ENCODE results near the gene CTF1. TPM values are rescaled to one million over a fixed set of nuclear protein-coding genes. Genes with fewer than 3 reads are reported as not detected.
A peak's percentile ranks its signal among the peaks of the same experiment; 100 is the strongest.

CTF1 gene
- total and polyA plus RNA-seq, 10 of the 15 experiments (the other 5 are each of a cell fraction or from before 2014, with no cell fraction given): 0.04 to 0.46 (median 0.11) TPM; not detected in 3

DNA sequence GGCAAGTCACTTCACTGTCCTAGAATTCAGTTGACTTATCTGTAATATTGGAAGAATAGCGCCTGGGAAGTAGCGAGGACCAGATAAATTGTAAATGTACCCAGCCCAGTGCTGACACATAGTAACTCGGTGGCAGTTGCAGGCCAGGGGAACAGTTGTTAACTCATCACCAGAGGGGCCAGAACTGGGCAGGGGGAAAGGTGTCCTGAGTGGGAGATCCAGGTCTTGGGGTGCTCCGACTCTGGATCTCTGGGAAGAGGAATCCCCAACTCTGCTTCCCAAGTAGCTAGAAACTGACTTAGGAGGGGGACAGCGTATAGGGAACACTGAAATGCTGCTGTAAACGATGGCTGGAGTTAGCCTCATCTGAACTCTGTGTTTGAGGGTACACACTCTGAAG lies 25.5 kb upstream of the CTF1 start:
- Histone ChIP-seq H3K4me3 (no peak overlapping the region), H3K4me1 (ENCODE audit: control insufficient read depth, insufficient read depth, low read length) (peaks cover 18% of the 10 kb centered on the region), H2AFZ (ENCODE audit: control insufficient read depth, low read depth, low read length) (no peak overlapping the region), H3K36me3 (ENCODE audit: control insufficient read depth in 2 of 2, insufficient read depth in 2 of 2, low read length in 1 of 2) (no peaks in the 10 kb centered on the region), H3K9me3 (replicated peaks; ENCODE audit: control insufficient read depth, insufficient read depth, low read length) (no peaks in the 10 kb centered on the region), H3K27ac (ENCODE audit: control insufficient read depth, insufficient read depth) (no peak overlapping the region), H4K20me1 (ENCODE audit: control insufficient read depth, insufficient read depth) (no peaks in the 10 kb centered on the region), H3K9ac (ENCODE audit: control insufficient read depth, insufficient read depth, low read length) (no peak overlapping the region), H3K79me2 (ENCODE audit: control insufficient read depth, insufficient read depth, low read length) (peaks cover 15% of the 10 kb centered on the region), H3K4me2 (ENCODE audit: control insufficient read depth, insufficient read depth) (no peak overlapping the region), H3K27me3 (replicated peaks in 1 of 2; ENCODE audit: control insufficient read depth in 2 of 2, insufficient read depth in 2 of 2, low read length in 1 of 2) (no peaks in the 10 kb centered on the region)
- RAD21 ChIA-PET (ENCODE audit: unreplicated experiment): interaction anchor here (3.2 to 6.3 kb wide), 2 partner anchors 25 to 30 kb away, joined by 16 to 44 read pairs; no protein-coding TSS in a partner anchor
- CTCF ChIA-PET: interaction anchor here (0.6 to 6.0 kb wide), 3 partner anchors 25 to 83 kb away, joined by 3 to 22 read pairs (median 3); no protein-coding TSS in a partner anchor
- POLR2A ChIA-PET: interaction anchor here (0.7 to 1.6 kb wide), 2 partner anchors 18 to 26 kb away, joined by 4 to 6 read pairs; no protein-coding TSS in a partner anchor
- TF ChIP-seq NBN (IDR thresholded peaks at IDR 0.05) (no peak), MXI1 (IDR thresholded peaks at IDR 0.05; ENCODE audit: low read depth, low read length) (no peak), YY1 (IDR thresholded peaks at IDR 0.05; ENCODE audit: low read depth, low read length) (no peak), SUZ12 (IDR thresholded peaks at IDR 0.05; ENCODE audit: unreplicated experiment) (no peak), FOXM1 (IDR thresholded peaks at IDR 0.05; ENCODE audit: low read depth, low read length) (no peak)
- DNase-seq (ENCODE audit: low read depth, low spot score) (no peak), FAIRE-seq (no peak), ATAC-seq (no peak)
- intact Hi-C loops (cut with micrococcal nuclease; ENCODE audit: unreplicated experiment): no loop called here
- WGBS (ENCODE audit: insufficient coverage, insufficient replicate concordance, low lambda C conversion rate, missing lambda C conversion rate): 87% methylated on average over 6 of the region's 6 CpGs
- in situ Hi-C loops (cut with MboI): no loop called here
- SMC1A ChIA-PET (ENCODE audit: uncharacterized antibody, unreplicated experiment): interaction anchor here (1.1 to 1.6 kb wide), 3 partner anchors 31 to 94 kb away, joined by 3 to 7 read pairs (median 3); no protein-coding TSS in a partner anchor
- BruUV-seq (replicated peaks): no TSS peak

DNA sequence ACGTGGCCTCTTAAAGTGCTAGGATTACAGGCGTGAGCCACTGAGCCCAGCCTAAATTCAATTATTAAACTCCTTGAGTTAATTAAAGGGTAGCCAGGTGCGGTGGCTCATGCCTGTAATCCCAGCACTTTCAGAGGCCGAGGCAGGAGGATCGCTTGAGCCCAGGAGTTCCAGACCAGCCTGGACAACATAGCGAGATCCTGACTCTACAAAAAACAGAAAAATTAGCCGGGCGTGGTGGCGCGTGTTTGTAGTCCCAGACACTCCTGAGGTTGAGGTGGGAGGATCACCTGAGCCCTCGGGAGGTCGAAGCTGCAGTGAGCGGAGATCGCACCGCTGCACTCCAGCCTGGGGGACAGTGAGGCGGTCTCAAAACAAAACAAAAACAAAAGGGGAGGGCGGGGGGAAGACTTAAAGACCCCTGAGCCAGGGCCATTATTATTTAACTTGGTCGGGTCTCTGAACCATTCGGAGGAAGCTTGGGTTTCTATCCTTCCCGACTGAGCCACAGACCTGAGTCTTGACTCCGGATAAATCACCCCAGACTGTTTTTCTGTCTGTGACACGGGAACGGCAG lies 22.1 kb upstream of the CTF1 start:
- Histone ChIP-seq H3K4me1 (ENCODE audit: control insufficient read depth, insufficient read depth, low read length) (peaks cover 22% of the 10 kb centered on the region), H3K36me3 (ENCODE audit: control insufficient read depth in 2 of 2, insufficient read depth in 2 of 2, low read length in 1 of 2) (no peaks in the 10 kb centered on the region; a peak in 1 of 4 replicates), H3K4me3 (peak overlapping the region; percentile 76), H3K79me2 (ENCODE audit: control insufficient read depth, insufficient read depth, low read length) (peaks cover 34% of the 10 kb centered on the region), H3K9me3 (replicated peaks; ENCODE audit: control insufficient read depth, insufficient read depth, low read length) (no peaks in the 10 kb centered on the region), H3K4me2 (ENCODE audit: control insufficient read depth, insufficient read depth) (peak overlapping the region; percentile 94), H3K9ac (ENCODE audit: control insufficient read depth, insufficient read depth, low read length) (peak overlapping the region; percentile 84), H3K27me3 (replicated peaks in 1 of 2; ENCODE audit: control insufficient read depth in 2 of 2, insufficient read depth in 2 of 2, low read length in 1 of 2) (no peaks in the 10 kb centered on the region), H4K20me1 (ENCODE audit: control insufficient read depth, insufficient read depth) (no peaks in the 10 kb centered on the region), H3K27ac (ENCODE audit: control insufficient read depth, insufficient read depth) (peak overlapping the region; percentile 93), H2AFZ (ENCODE audit: control insufficient read depth, low read depth, low read length) (peak overlapping the region; percentile 85)
- TF ChIP-seq, protein P1, sequence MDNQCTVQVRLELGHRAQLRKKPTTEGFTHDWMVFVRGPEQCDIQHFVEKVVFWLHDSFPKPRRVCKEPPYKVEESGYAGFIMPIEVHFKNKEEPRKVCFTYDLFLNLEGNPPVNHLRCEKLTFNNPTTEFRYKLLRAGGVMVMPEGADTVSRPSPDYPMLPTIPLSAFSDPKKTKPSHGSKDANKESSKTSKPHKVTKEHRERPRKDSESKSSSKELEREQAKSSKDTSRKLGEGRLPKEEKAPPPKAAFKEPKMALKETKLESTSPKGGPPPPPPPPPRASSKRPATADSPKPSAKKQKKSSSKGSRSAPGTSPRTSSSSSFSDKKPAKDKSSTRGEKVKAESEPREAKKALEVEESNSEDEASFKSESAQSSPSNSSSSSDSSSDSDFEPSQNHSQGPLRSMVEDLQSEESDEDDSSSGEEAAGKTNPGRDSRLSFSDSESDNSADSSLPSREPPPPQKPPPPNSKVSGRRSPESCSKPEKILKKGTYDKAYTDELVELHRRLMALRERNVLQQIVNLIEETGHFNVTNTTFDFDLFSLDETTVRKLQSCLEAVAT (IDR thresholded peaks at IDR 0.05): peak; percentile 71
- no peak for TF ChIP-seq NRF1 (conservative IDR thresholded peaks at IDR 0.05; ENCODE audit: low read depth, low read length)
- CTCF ChIA-PET: interaction anchor here (0.7 to 2.2 kb wide), 6 partner anchors 10 to 76 kb away, joined by 3 to 9 read pairs (median 5); no protein-coding TSS in a partner anchor
- BruUV-seq (replicated peaks): no TSS peak
- DNase-seq (ENCODE audit: low read depth, low spot score) (no peak), FAIRE-seq (no peak), ATAC-seq (no peak; the same call in 2 of the 3 replicates)
- 13% methylated on average over 17 of the region's 23 CpGs for WGBS (ENCODE audit: insufficient coverage, insufficient replicate concordance, low lambda C conversion rate, missing lambda C conversion rate)
- SMC1A ChIA-PET (ENCODE audit: uncharacterized antibody, unreplicated experiment): interaction anchor here (1.1 to 4.6 kb wide), 3 partner anchors 18 to 127 kb away, joined by 3 to 41 read pairs (median 4); partner anchors contain the start of gene PHKG2
- intact Hi-C loops (cut with micrococcal nuclease; ENCODE audit: unreplicated experiment): no loop called here
- RAD21 ChIA-PET (ENCODE audit: unreplicated experiment): interaction anchor here (0.8 to 6.3 kb wide), 7 partner anchors 12 to 216 kb away, joined by 3 to 44 read pairs (median 4); partner anchors contain the start of gene FBRS
- in situ Hi-C loops (cut with MboI): no loop called here
- POLR2A ChIA-PET: interaction anchor here (0.7 to 3.2 kb wide), 7 partner anchors 10 to 121 kb away, joined by 3 to 16 read pairs (median 4); no protein-coding TSS in a partner anchor

Data from GM12878 (cell line).